IMR-90 (cell line): ENCODE measurements around the gene GMPR. TPM values are rescaled to one million over a fixed set of nuclear protein-coding genes. Genes with fewer than 3 reads are reported as not detected.

ENCODE experiments used
- ATAC-seq: fragments of 200-7000 bp; cut with Tn5 transposase; 2 replicates; pipeline ENCODE4 v1.9.1; 2020; ENCODE audit warnings: low read depth, mild to moderate bottlenecking, moderate library complexity
- BruUV-seq: library from RNA; stranded (reverse); fragments of 400-500 nt; replicated peaks from 2 replicates; lab custom pipeline; 2021; lab: Mats Ljungman, UMichigan
- CTCF ChIA-PET: fragments of 300-600 bp; formaldehyde crosslinking; extraction: SDS; loops from one replicate; lab custom pipeline; 2021; ENCODE audit warnings: antibody characterized with exemption; lab: Yijun Ruan, JAX
- POLR2A ChIA-PET: fragments of 300-600 bp; sonication (Branson Sonifier 250); formaldehyde crosslinking; loops from one replicate; lab custom pipeline; 2022; ENCODE audit warnings: antibody characterized with exemption; ENCODE audit not compliant: unreplicated experiment; lab: Charles Lee
- DNase-seq: peaks from one replicate; pipeline ENCODE4 v3.0.0; 2013
- H2AFZ ChIP-seq: replicated peaks from 2 replicates; pipeline ENCODE3; 2013; ENCODE audit warnings: low read length, mild to moderate bottlenecking; ENCODE audit not compliant: poor library complexity
- H2AK5ac ChIP-seq: 2 replicates; pipeline ENCODE4 v1.6.1; 2013; ENCODE audit warnings: low read depth, low read length, inconsistent platforms
- H2AK9ac ChIP-seq: replicated peaks from 2 replicates; pipeline ENCODE3; 2013; ENCODE audit warnings: mild to moderate bottlenecking, low read depth, low read length, moderate library complexity; ENCODE audit not compliant: poor library complexity
- H2BK120ac ChIP-seq: 2 replicates; pipeline ENCODE4 v1.6.1; 2013; ENCODE audit warnings: low read depth, low read length, inconsistent platforms
- H2BK15ac ChIP-seq: 3 replicates; pipeline ENCODE4 v1.6.1; 2013; ENCODE audit warnings: low read depth, low read length, inconsistent platforms
- H2BK20ac ChIP-seq: 2 replicates; pipeline ENCODE4 v1.6.1; 2013; ENCODE audit warnings: low read depth, mild to moderate bottlenecking, inconsistent platforms, low read length, moderate library complexity
- H2BK5ac ChIP-seq: 2 replicates; pipeline ENCODE4 v1.6.1; 2013; ENCODE audit warnings: mild to moderate bottlenecking, low read depth, low read length, inconsistent platforms; ENCODE audit not compliant: poor library complexity, severe bottlenecking
- H3K14ac ChIP-seq: replicated peaks from 2 replicates; pipeline ENCODE4 v1.6.1; 2013; ENCODE audit warnings: low read depth, low read length, inconsistent platforms
- H3K18ac ChIP-seq: 2 replicates; pipeline ENCODE4 v1.6.1; 2013; ENCODE audit warnings: low read depth, low read length, control low read depth
- H3K23ac ChIP-seq: 2 replicates; pipeline ENCODE4 v1.6.1; 2013; ENCODE audit warnings: low read depth, low read length, inconsistent platforms
- H3K27ac ChIP-seq: 2 replicates; pipeline ENCODE4 v1.5.1; 2013; ENCODE audit warnings: mild to moderate bottlenecking, control low read depth, low read length; ENCODE audit not compliant: insufficient read depth
- H3K27me3 ChIP-seq: 2 replicates; pipeline ENCODE4 v1.6.1; 2013; ENCODE audit warnings: low read length; ENCODE audit not compliant: control insufficient read depth, insufficient read depth
- H3K36me3 ChIP-seq: 2 replicates; pipeline ENCODE4 v1.6.1; 2013; ENCODE audit warnings: low read length, mixed read lengths; ENCODE audit not compliant: control insufficient read depth, insufficient read depth
- H3K4ac ChIP-seq: 2 replicates; pipeline ENCODE4 v1.6.1; 2013; ENCODE audit warnings: low read depth, low read length, inconsistent platforms
- H3K4me1 ChIP-seq: 2 replicates; pipeline ENCODE4 v1.6.1; 2013; ENCODE audit warnings: low read length, mixed read lengths; ENCODE audit not compliant: control insufficient read depth, insufficient read depth
- H3K4me2 ChIP-seq: 2 replicates; pipeline ENCODE4 v1.6.1; 2013; ENCODE audit warnings: low read depth, mild to moderate bottlenecking, control low read depth, low read length, moderate library complexity
- H3K4me3 ChIP-seq: 2 replicates; pipeline ENCODE4 v1.5.1; 2013; ENCODE audit warnings: low read depth, mild to moderate bottlenecking, control low read depth, low read length, moderate library complexity; ENCODE audit not compliant: insufficient read depth
- H3K56ac ChIP-seq: 2 replicates; pipeline ENCODE4 v1.6.1; 2013; ENCODE audit warnings: low read length, inconsistent platforms; ENCODE audit not compliant: insufficient read depth; ENCODE audit errors: extremely low read depth
- H3K79me1 ChIP-seq, 2 experiments: 2 replicates each; pipeline ENCODE4 v1.6.1; 2013; ENCODE audit warnings: low read length in 2 of 2, inconsistent platforms in 1 of 2, low read depth in 1 of 2
- H3K9ac ChIP-seq: 2 replicates; pipeline ENCODE4 v1.6.1; 2013; ENCODE audit warnings: low read depth, low read length, control low read depth
- H3K9me1 ChIP-seq: 2 replicates; pipeline ENCODE4 v1.6.1; 2013; ENCODE audit warnings: low read length, inconsistent platforms; ENCODE audit not compliant: insufficient read depth
- H3K9me3 ChIP-seq: 2 replicates; pipeline ENCODE4 v1.6.1; 2013; ENCODE audit warnings: low read length; ENCODE audit not compliant: control insufficient read depth, insufficient read depth
- H4K20me1 ChIP-seq: 2 replicates; pipeline ENCODE4 v1.6.1; 2013; ENCODE audit warnings: low read length, inconsistent platforms; ENCODE audit not compliant: insufficient read depth
- H4K5ac ChIP-seq: 2 replicates; pipeline ENCODE4 v1.6.1; 2013; ENCODE audit warnings: mild to moderate bottlenecking, low read depth, low read length, control low read depth
- H4K8ac ChIP-seq, 2 experiments: 2 replicates each; pipeline ENCODE4 v1.6.1; 2013; ENCODE audit warnings: low read depth in 2 of 2, low read length in 2 of 2, control low read depth in 1 of 2, inconsistent platforms in 1 of 2
- H4K91ac ChIP-seq: 2 replicates; pipeline ENCODE4 v1.6.1; 2013; ENCODE audit warnings: low read depth, low read length, inconsistent platforms; ENCODE audit not compliant: insufficient read depth
- MAFK ChIP-seq: IDR thresholded peaks from 2 replicates; pipeline ENCODE4 v1.6.1; 2012; ENCODE audit warnings: low read depth, low read length, improper control_type of control experiment
- MXI1 ChIP-seq: IDR thresholded peaks from 2 replicates; pipeline ENCODE4 v1.6.1; 2012; ENCODE audit warnings: low read depth, mild to moderate bottlenecking, low read length, moderate library complexity, borderline replicate concordance
- NFE2L2 ChIP-seq: fragments of 150-350 bp; IDR thresholded peaks from 2 replicates; pipeline ENCODE4 v1.6.1; 2016; ENCODE audit warnings: low read depth, mild to moderate bottlenecking, low read length
- RCOR1 ChIP-seq: IDR thresholded peaks from 2 replicates; pipeline ENCODE4 v1.6.1; 2012; ENCODE audit warnings: mild to moderate bottlenecking, low read length, improper control_type of control experiment; ENCODE audit not compliant: insufficient replicate concordance
- SMC3 ChIP-seq: fragments of 150-350 bp; IDR thresholded peaks from 2 replicates; pipeline ENCODE4 v1.6.1; 2016; ENCODE audit warnings: low read depth, mild to moderate bottlenecking, antibody characterized with exemption, low read length, moderate library complexity
- WGBS, 2 experiments: methylation state at CpG; one replicate each; pipeline versions ENCODE4 v1.1.5 to v1.1.7; 2013; ENCODE audit warnings: missing lambda C conversion rate in 2 of 2; ENCODE audit not compliant: insufficient read length in 1 of 2; ENCODE audit errors: extremely low coverage in 2 of 2; 5-methylcytosine and 5-hydroxymethylcytosine counted together
- dilution Hi-C: fragments of 300-500 bp; cut with HindIII; formaldehyde crosslinking; loops from one replicate; pipeline ENCODE4 v1.14.3; 2018; ENCODE audit warnings: low sequenced_read_pairs; ENCODE audit not compliant: unreplicated experiment
- in situ Hi-C: fragments of 300-500 bp; cut with MboI; formaldehyde crosslinking; loops from 3 replicates; pipeline ENCODE4 v1.14.3; 2019; ENCODE audit warnings: low sequenced_read_pairs, inconsistent platforms, mixed read lengths
- intact Hi-C: fragments of 100-400 bp; cut with micrococcal nuclease; formaldehyde crosslinking; loops from 2 replicates; pipeline ENCODE4 v1.10.0; 2022
- polyA plus RNA-seq, 3 experiments: library from polyadenylated mRNA; depleted of rRNA; stranded (reverse); fragments of >200 nt; gene quantifications; 2 replicates each; pipeline ENCODE4 v1.2.3, GENCODE V29; 2012; ENCODE audit warnings: low replicate concordance in 1 of 3
- total RNA-seq: library from RNA; depleted of rRNA; stranded (reverse); fragments of >200 nt; gene quantifications from 2 replicates; pipeline ENCODE4 v1.2.3, GENCODE V29; 2012

Gene GMPR
- total and polyA plus RNA-seq, 2 of the 4 experiments (the other 2 are of a cell fraction), result 6.3 to 8.6 TPM

GRCh38 chr6:16216501-16217155 is 21.8 kb upstream of the GMPR start (continued):
- TF ChIP-seq RCOR1, result no peak

- Histone ChIP-seq H3K4me3 (no peak overlapping the region), H3K4ac (no peak overlapping the region), H2BK120ac (no peak overlapping the region), H2BK15ac (peak overlapping the region; percentile 31; the same call in 1 of the 3 replicates), H3K9me1 (no peaks in the 10 kb centered on the region; the same call in 1 of the 2 replicates), H3K36me3 (no peaks in the 10 kb centered on the region), H4K5ac (no peak overlapping the region), H2AK9ac (peak overlapping the region; percentile 28), H3K4me1 (peaks cover 5% of the 10 kb centered on the region), H4K8ac (no peak overlapping the region), H3K14ac (no peak overlapping the region), H2BK5ac (no peak overlapping the region), H2AFZ (no peak overlapping the region), H2AK5ac (0 out of 2 replicates have a peak overlapping the region, but pooled peaks have one; percentile 23), H3K18ac (no peak overlapping the region), H3K79me1 (no peaks in the 10 kb centered on the region), H3K23ac (no peak overlapping the region), H3K56ac (no peak overlapping the region), H4K20me1 (no peaks in the 10 kb centered on the region), H4K91ac (no peak overlapping the region), H3K4me2 (no peak overlapping the region), H3K27ac (no peak overlapping the region), H3K27me3 (no peaks in the 10 kb centered on the region), H2BK20ac (0 out of 2 replicates have a peak overlapping the region, but pooled peaks have one; percentile 9), H3K9ac (no peak overlapping the region), H3K9me3 (no peaks in the 10 kb centered on the region)
- CTCF ChIA-PET, result interaction anchor here (0.6 to 0.7 kb wide), 2 partner anchors 37 to 555 kb away, joined by 3 read pairs; no protein-coding TSS in a partner anchor
- intact Hi-C loops, result no loop called here
- DNase-seq (no peak), ATAC-seq (no peak)
- in situ Hi-C loops, result no loop called here
- BruUV-seq, result no TSS peak
- POLR2A ChIA-PET, result no interaction called here
- dilution Hi-C loops, result no loop called here
- 100% methylated on average over 10 of the region's 17 CpGs; no CpG with 5 or more reads in 1 of the 2 experiments for WGBS, 2 experiments
- TF ChIP-seq NFE2L2 (no peak), SMC3 (no peak), MXI1 (no peak), MAFK (no peak)
These were observed 21.1 kb upstream of the GMPR start for GRCh38 chr6:16217156-16217721.
